K562 (cell line): ENCODE data around the gene GMPR2. TPM values are rescaled to one million over a fixed set of nuclear protein-coding genes. Genes with fewer than 3 reads are reported as not detected.

Source experiments
- BMI1 ChIP-seq: fragments of 150-350 bp; IDR thresholded peaks from 2 replicates; pipeline ENCODE4 v1.6.1; 2014; ENCODE audit warnings: low read length
- CBX1 ChIP-seq: sonication (generic); IDR thresholded peaks from 2 replicates; pipeline ENCODE4 v1.6.1; 2016; ENCODE audit warnings: antibody characterized with exemption, low read depth, mild to moderate bottlenecking
- CHD2 ChIP-seq: IDR thresholded peaks from 2 replicates; pipeline ENCODE4 v1.6.1; 2011; ENCODE audit warnings: low read depth, low read length
- CTBP1 ChIP-seq: fragments of 450-650 bp; IDR thresholded peaks from 2 replicates; pipeline ENCODE4 v1.6.1; 2016; ENCODE audit warnings: borderline replicate concordance
- ELF4 ChIP-seq: fragments of 450-650 bp; formaldehyde crosslinking; IDR thresholded peaks from 2 replicates; pipeline ENCODE4 v1.4.0; 2022; ENCODE audit warnings: missing genetic modification characterization
- HDAC1 ChIP-seq, 2 experiments: fragments of 450-650 bp; IDR thresholded peaks; 2 replicates each; pipeline ENCODE4 v1.6.1; 2016 to 2017; ENCODE audit warnings: inconsistent platforms in 1 of 2, mild to moderate bottlenecking in 1 of 2, moderate library complexity in 1 of 2
- HDAC2 ChIP-seq: fragments of 450-650 bp; IDR thresholded peaks from 2 replicates; pipeline ENCODE4 v1.6.1; 2016; ENCODE audit warnings: mild to moderate bottlenecking
- HDAC8 ChIP-seq: fragments of 450-650 bp; IDR thresholded peaks from 2 replicates; pipeline ENCODE4 v1.6.1; 2016; ENCODE audit warnings: mild to moderate bottlenecking, missing genetic modification characterization, moderate library complexity, missing compliant biosample characterization
- JUN ChIP-seq, 2 experiments: sonication (generic) in 1 of 2; formaldehyde crosslinking in 1 of 2; IDR thresholded peaks; 2 replicates each; pipeline versions ENCODE4 v1.6.1 to v1.8.0; 2012 to 2022; ENCODE audit warnings: borderline replicate concordance in 2 of 2, mild to moderate bottlenecking in 2 of 2, improper control_type of control experiment in 1 of 2, low read depth in 1 of 2, low read length in 1 of 2, missing genetic modification reagents in 1 of 2
- MCM3 ChIP-seq: fragments of 450-650 bp; IDR thresholded peaks from 2 replicates; pipeline ENCODE4 v1.6.1; 2016
- PKNOX1 ChIP-seq: fragments of 450-650 bp; IDR thresholded peaks from 2 replicates; pipeline ENCODE4 v1.6.1; 2016
- POU5F1 ChIP-seq: fragments of 150-350 bp; IDR thresholded peaks from 2 replicates; pipeline ENCODE4 v1.6.1; 2014; ENCODE audit warnings: borderline replicate concordance, low read length, low read depth, mild to moderate bottlenecking; ENCODE audit not compliant: partially characterized antibody
- SMAD4 ChIP-seq: fragments of 250-450 bp; sonication (Bioruptor Pico); conservative IDR thresholded peaks from 2 replicates; pipeline ENCODE4 v1.8.0; 2021; ENCODE audit warnings: inconsistent platforms, mild to moderate bottlenecking, moderate library complexity
- TBP ChIP-seq: optimal IDR thresholded peaks from 2 replicates; pipeline ENCODE3; 2011; ENCODE audit warnings: low read depth, low read length, improper control_type of control experiment
- TFAM ChIP-seq: fragments of 250-450 bp; sonication (Bioruptor Pico); conservative IDR thresholded peaks from 2 replicates; pipeline ENCODE4 v1.5.0; 2021; ENCODE audit warnings: mild to moderate bottlenecking, moderate library complexity
- TOE1 ChIP-seq, 2 experiments: fragments of 450-650 bp in 1 of 2; sonication (generic) in 1 of 2; formaldehyde crosslinking in 1 of 2; IDR thresholded peaks; 2 replicates each; pipeline versions ENCODE4 v1.7.1 to v1.8.0; 2016 to 2022; ENCODE audit warnings: borderline replicate concordance in 2 of 2, mild to moderate bottlenecking in 2 of 2, antibody characterized with exemption in 1 of 2, inconsistent platforms in 1 of 2, low read depth in 1 of 2, missing genetic modification reagents in 1 of 2, moderate library complexity in 1 of 2
- USF2 ChIP-seq: sonication (generic); formaldehyde crosslinking; IDR thresholded peaks from 2 replicates; pipeline ENCODE4 v1.5.0; 2020; ENCODE audit warnings: missing genetic modification reagents
- ZNF146 ChIP-seq: IDR thresholded peaks from one replicate; pipeline ENCODE4 v1.6.1; 2018; ENCODE audit warnings: missing compliant biosample characterization; ENCODE audit not compliant: unreplicated experiment
- ZNF174 ChIP-seq: fragments of 250-450 bp; sonication (Bioruptor Pico); IDR thresholded peaks from 2 replicates; pipeline ENCODE4 v1.4.0; 2020; ENCODE audit warnings: mild to moderate bottlenecking
- polyA plus RNA-seq, 8 experiments: library from polyadenylated mRNA; depleted of rRNA in 4 of 8; stranded (reverse) in 5 of 8; unstranded in 3 of 8; fragments of >200 nt; fragmentation: Nextera tagmentation in 2 of 8; fragmentation: Illumina TruSeq in 1 of 8; extraction: Ambion mirVana in 2 of 8; extraction: Trizol in 1 of 8; gene quantifications; 2 replicates each; pipeline versions ENCODE4 v1.2.1 to v1.2.3, GENCODE V29; 2011 to 2014; ENCODE audit warnings: inconsistent platforms in 1 of 8, missing spikeins in 1 of 8
- total RNA-seq, 7 experiments: library from RNA; depleted of rRNA in 6 of 7; stranded (reverse); fragments of >200 nt in 6 of 7; fragmentation: Illumina TruSeq in 2 of 7; extraction: Trizol in 2 of 7; gene quantifications; 2 replicates each; pipeline versions ENCODE4 v1.2.1 to v1.2.3, GENCODE V29; 2011 to 2021; ENCODE audit warnings: low replicate concordance in 1 of 7
- TF ChIP-seq, protein P1 (sequence below): sonication (generic); formaldehyde crosslinking; IDR thresholded peaks from 2 replicates; pipeline ENCODE4 v1.8.0; 2022; ENCODE audit warnings: mild to moderate bottlenecking, missing genetic modification reagents
- TF ChIP-seq, protein P2 (sequence below), 2 experiments: fragments of 200-800 bp in 1 of 2; sonication (Bioruptor generic) in 1 of 2; sonication (generic) in 1 of 2; formaldehyde crosslinking in 1 of 2; IDR thresholded peaks in 1 of 2; conservative IDR thresholded peaks in 1 of 2; 2 replicates each; pipeline versions ENCODE4 v1.5.0 to v1.6.1; 2016 to 2020; ENCODE audit warnings: missing compliant biosample characterization in 1 of 2, missing genetic modification characterization in 1 of 2, missing genetic modification reagents in 1 of 2

GMPR2 gene
- total and polyA plus RNA-seq, 9 of the 15 experiments (the other 6 are each of a cell fraction or from before 2014, with no cell fraction given): 26.4 to 67.4 (median 36.3) TPM

DNA sequence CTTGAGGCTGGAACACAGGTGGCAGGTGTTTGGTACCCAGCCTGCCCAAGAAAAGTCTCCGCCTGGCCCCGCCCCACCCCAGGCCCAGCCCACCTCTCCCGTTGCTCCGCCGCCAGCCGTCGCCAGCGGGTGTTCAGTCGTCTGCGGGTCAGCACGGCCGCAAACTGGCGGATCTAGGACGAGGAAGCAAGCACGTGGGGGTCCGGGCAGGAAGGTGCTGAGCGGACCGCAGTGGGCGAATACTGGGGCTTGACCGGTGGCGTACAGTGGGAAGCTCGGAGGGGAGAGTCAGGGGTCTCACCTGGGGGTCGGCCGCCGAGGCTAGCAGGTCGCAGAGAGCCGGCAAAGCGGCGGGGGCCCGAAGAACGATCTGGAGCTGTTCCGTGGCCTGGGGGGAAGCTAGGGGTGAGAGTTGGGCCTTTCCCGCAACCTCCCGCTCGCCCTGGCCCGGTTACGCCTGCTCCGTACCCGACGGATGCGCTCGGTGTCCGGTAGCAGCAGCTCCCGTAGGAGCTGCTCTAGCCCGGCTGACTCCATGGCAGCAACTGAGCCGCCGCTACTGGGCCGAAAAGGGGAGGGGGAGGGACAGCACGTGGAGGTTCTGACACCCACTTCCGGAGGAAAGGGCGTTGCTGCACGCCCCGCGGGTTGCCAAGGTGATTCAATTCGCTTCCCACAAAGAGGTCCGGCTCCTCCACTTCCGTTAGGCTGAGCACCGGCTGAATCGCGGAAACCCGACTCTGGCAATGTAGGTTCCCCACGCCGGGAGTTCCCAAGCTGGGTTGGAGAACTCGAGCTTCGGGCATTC lies 44.3 kb upstream of the GMPR2 start, which contains the start of gene IPO4 (continued):
- TF ChIP-seq CBX1 (peak; percentile 60; the same call in 1 of the 2 replicates), PKNOX1 (peak; percentile 56), HDAC8 (tag) (no peak), CTBP1 (0 out of 2 replicates have a peak, but pooled peaks have one; percentile 19), BMI1 (peak; percentile 83), CHD2 (peak; percentile 57), ZNF174 (CRISPR knock-in tag) (no peak), USF2 (CRISPR knock-in tag) (peak; percentile 71), MCM3 (no peak), JUN (IDR thresholded peaks at IDR 0.05; ENCODE audit: borderline replicate concordance, low read depth, low read length) (peak; percentile 76; the same call in 1 of the 2 replicates), JUN (CRISPR knock-in tag; IDR thresholded peaks at IDR 0.05; ENCODE audit: borderline replicate concordance) (no peak), SMAD4 (CRISPR knock-in tag) (peak; percentile 50; the same call in 1 of the 2 replicates), TOE1 (IDR thresholded peaks at IDR 0.05; ENCODE audit: borderline replicate concordance) (peak; percentile 80; the same call in 1 of the 2 replicates), TOE1 (CRISPR knock-in tag; IDR thresholded peaks at IDR 0.05; ENCODE audit: borderline replicate concordance, low read depth) (no peak), POU5F1 (peak; percentile 20), TBP (peak; percentile 66), ELF4 (0 out of 2 replicates have a peak, but pooled peaks have one; percentile 21), TFAM (CRISPR knock-in tag) (no peak), HDAC2 (peak; percentile 93), ZNF146 (CRISPR knock-in tag) (no peak), HDAC1 (IDR thresholded peaks at IDR 0.05) (peak; percentile 76 to 99; a peak in 3 of 4 replicates)
- TF ChIP-seq, protein P1, sequence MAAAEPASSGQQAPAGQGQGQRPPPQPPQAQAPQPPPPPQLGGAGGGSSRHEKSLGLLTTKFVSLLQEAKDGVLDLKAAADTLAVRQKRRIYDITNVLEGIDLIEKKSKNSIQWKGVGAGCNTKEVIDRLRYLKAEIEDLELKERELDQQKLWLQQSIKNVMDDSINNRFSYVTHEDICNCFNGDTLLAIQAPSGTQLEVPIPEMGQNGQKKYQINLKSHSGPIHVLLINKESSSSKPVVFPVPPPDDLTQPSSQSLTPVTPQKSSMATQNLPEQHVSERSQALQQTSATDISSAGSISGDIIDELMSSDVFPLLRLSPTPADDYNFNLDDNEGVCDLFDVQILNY (CRISPR knock-in tag): no peak
- TF ChIP-seq, protein P2, sequence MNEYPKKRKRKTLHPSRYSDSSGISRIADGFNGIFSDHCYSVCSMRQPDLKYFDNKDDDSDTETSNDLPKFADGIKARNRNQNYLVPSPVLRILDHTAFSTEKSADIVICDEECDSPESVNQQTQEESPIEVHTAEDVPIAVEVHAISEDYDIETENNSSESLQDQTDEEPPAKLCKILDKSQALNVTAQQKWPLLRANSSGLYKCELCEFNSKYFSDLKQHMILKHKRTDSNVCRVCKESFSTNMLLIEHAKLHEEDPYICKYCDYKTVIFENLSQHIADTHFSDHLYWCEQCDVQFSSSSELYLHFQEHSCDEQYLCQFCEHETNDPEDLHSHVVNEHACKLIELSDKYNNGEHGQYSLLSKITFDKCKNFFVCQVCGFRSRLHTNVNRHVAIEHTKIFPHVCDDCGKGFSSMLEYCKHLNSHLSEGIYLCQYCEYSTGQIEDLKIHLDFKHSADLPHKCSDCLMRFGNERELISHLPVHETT (CRISPR knock-in tag; conservative IDR thresholded peaks at IDR 0.05 in 1 of 2, IDR thresholded peaks at IDR 0.05 in 1 of 2): 0 out of 4 replicates have a peak, but pooled peaks of 1 of the 2 experiments have one; percentile 16
